SK-N-SH (cell line): ENCODE measurements around the gene SLC7A8. TPM values are rescaled to one million over a fixed set of nuclear protein-coding genes. Genes with fewer than 3 reads are reported as not detected.

Source experiments
- CTCF ChIA-PET: fragments of 300-600, 350-600 bp; formaldehyde crosslinking; extraction: SDS; loops from one replicate; lab custom pipeline; 2021; lab: Yijun Ruan, JAX
- POLR2A ChIA-PET: fragments of 350-600 bp; sonication (Branson Sonifier 250); formaldehyde crosslinking; extraction: SDS; loops from one replicate; lab custom pipeline; 2020; ENCODE audit warnings: antibody characterized with exemption, inconsistent platforms; lab: Yijun Ruan, JAX
- DNase-seq: peaks from one replicate; pipeline ENCODE4 v3.0.0; 2012
- H2AFZ ChIP-seq: fragments of 200-600 bp; sonication (generic); 2 replicates; pipeline ENCODE4 v1.8.1; 2016; ENCODE audit warnings: antibody characterized with exemption, mild to moderate bottlenecking, low read depth
- H3F3A ChIP-seq: fragments of 200-600 bp; sonication (generic); replicated peaks from 2 replicates; pipeline ENCODE3; 2016; ENCODE audit warnings: antibody characterized with exemption, mild to moderate bottlenecking; ENCODE audit not compliant: insufficient read depth
- H3K27ac ChIP-seq, 2 experiments: fragments of 200-500 bp in 1 of 2; fragments of 200-600 bp in 1 of 2; sonication (Bioruptor generic) in 1 of 2; sonication (generic), shearing (Covaris generic) in 1 of 2; 2 replicates each; pipeline versions ENCODE4 v1.5.1 to v1.6.1; 2014 to 2016; ENCODE audit warnings: low read depth in 2 of 2, inconsistent platforms in 1 of 2, low read length in 1 of 2, mild to moderate bottlenecking in 1 of 2, mixed read lengths in 1 of 2
- H3K27me3 ChIP-seq: fragments of 200-600 bp; sonication (generic), shearing (Covaris generic); 2 replicates; pipeline ENCODE4 v1.6.1; 2016; ENCODE audit warnings: mixed run types; ENCODE audit not compliant: insufficient read depth
- H3K36me3 ChIP-seq, 2 experiments: fragments of 200-500 bp in 1 of 2; fragments of 200-600 bp in 1 of 2; sonication (Bioruptor generic) in 1 of 2; sonication (generic) in 1 of 2; replicated peaks in 1 of 2; 2 replicates each; pipeline versions ENCODE3 to v1.5.1; 2014 to 2016; ENCODE audit warnings: low read length in 1 of 2, mild to moderate bottlenecking in 1 of 2; ENCODE audit not compliant: insufficient read depth in 2 of 2, control insufficient read depth in 1 of 2
- H3K4me1 ChIP-seq, 2 experiments: fragments of 200-500 bp in 1 of 2; fragments of 200-600 bp in 1 of 2; sonication (Bioruptor generic) in 1 of 2; sonication (generic), shearing (Covaris generic) in 1 of 2; 2 replicates each; pipeline versions ENCODE4 v1.5.1 to v1.6.1; 2014 to 2016; ENCODE audit warnings: low read depth in 1 of 2, low read length in 1 of 2, mixed run types in 1 of 2; ENCODE audit not compliant: insufficient read depth in 2 of 2, control insufficient read depth in 1 of 2
- H3K4me2 ChIP-seq: fragments of 200-600 bp; sonication (generic), shearing (Covaris generic); 2 replicates; pipeline ENCODE4 v1.6.1; 2017; ENCODE audit warnings: mixed run types
- H3K4me3 ChIP-seq, 2 experiments: fragments of 200-500 bp in 1 of 2; fragments of 200-600 bp in 1 of 2; sonication (Bioruptor generic) in 1 of 2; sonication (generic), shearing (Covaris generic) in 1 of 2; 2 replicates each; pipeline versions ENCODE4 v1.5.1 to v1.8.1; 2014 to 2016; ENCODE audit warnings: low read depth in 2 of 2, inconsistent platforms in 1 of 2, low read length in 1 of 2, mild to moderate bottlenecking in 1 of 2, mixed read lengths in 1 of 2, moderate library complexity in 1 of 2
- H3K79me2 ChIP-seq: fragments of 200-600 bp; sonication (generic); 2 replicates; pipeline ENCODE4 v1.8.1; 2017; ENCODE audit warnings: mild to moderate bottlenecking; ENCODE audit not compliant: insufficient read depth
- H3K9ac ChIP-seq: fragments of 200-600 bp; sonication (generic); 2 replicates; pipeline ENCODE4 v1.6.1; 2017; ENCODE audit warnings: mixed run types
- H3K9me2 ChIP-seq: fragments of 200-600 bp; sonication (generic); 2 replicates; pipeline ENCODE4 v1.6.1; 2017; ENCODE audit warnings: mixed run types
- H3K9me3 ChIP-seq: fragments of 200-600 bp; sonication (generic); 2 replicates; pipeline ENCODE4 v1.6.1; 2017; ENCODE audit warnings: mixed run types, mild to moderate bottlenecking, moderate library complexity
- H4K20me1 ChIP-seq: fragments of 200-600 bp; sonication (generic); 2 replicates; pipeline ENCODE4 v1.6.1; 2017; ENCODE audit warnings: mild to moderate bottlenecking, mixed run types; ENCODE audit not compliant: insufficient read depth
- CHD2 ChIP-seq: fragments of 150-350 bp; IDR thresholded peaks from 2 replicates; pipeline ENCODE4 v1.6.1; 2018; ENCODE audit warnings: low read length; ENCODE audit not compliant: partially characterized antibody
- CTCF ChIP-seq: fragments of 200-600 bp; sonication (generic); IDR thresholded peaks from 2 replicates; pipeline ENCODE4 v1.6.1; 2017; ENCODE audit warnings: antibody characterized with exemption, mild to moderate bottlenecking, moderate library complexity
- EZH2phosphoT487 ChIP-seq: fragments of 200-600 bp; sonication (generic); IDR thresholded peaks from 2 replicates; pipeline ENCODE4 v1.6.1; 2017; ENCODE audit warnings: low read depth, mixed run types, mild to moderate bottlenecking, antibody characterized with exemption, moderate library complexity, borderline replicate concordance
- GATA2 ChIP-seq: sonication (generic); formaldehyde crosslinking; IDR thresholded peaks from 2 replicates; pipeline ENCODE4 v1.5.0; 2020; ENCODE audit warnings: mild to moderate bottlenecking, missing genetic modification reagents
- IRF3 ChIP-seq: fragments of 150-350 bp; IDR thresholded peaks from 2 replicates; pipeline ENCODE4 v1.6.1; 2016; ENCODE audit warnings: mild to moderate bottlenecking, low read depth, low read length
- MEF2A ChIP-seq: IDR thresholded peaks from 2 replicates; pipeline ENCODE4 v1.4.0; 2012; ENCODE audit warnings: low read depth, borderline replicate concordance
- MXI1 ChIP-seq: IDR thresholded peaks from 2 replicates; pipeline ENCODE4 v1.6.1; 2012; ENCODE audit warnings: mild to moderate bottlenecking, low read depth, low read length, improper control_type of control experiment
- NRF1 ChIP-seq: IDR thresholded peaks from 2 replicates; pipeline ENCODE4 v1.6.1; 2012; ENCODE audit warnings: low read depth, mild to moderate bottlenecking, low read length
- PBX3 ChIP-seq: IDR thresholded peaks from 2 replicates; pipeline ENCODE4; 2012
- REST ChIP-seq: IDR thresholded peaks from 2 replicates; pipeline ENCODE4 v1.6.1; 2012; ENCODE audit warnings: mild to moderate bottlenecking, low read depth, low read length, moderate library complexity
- RXRA ChIP-seq: IDR thresholded peaks from 2 replicates; pipeline ENCODE4 v1.4.0; 2012; ENCODE audit warnings: low read depth, mild to moderate bottlenecking, borderline replicate concordance
- SIN3A ChIP-seq: IDR thresholded peaks from 2 replicates; pipeline ENCODE4 v1.6.1; 2012; ENCODE audit warnings: low read depth, mild to moderate bottlenecking, low read length, moderate library complexity, borderline replicate concordance
- SMC3 ChIP-seq: IDR thresholded peaks from 2 replicates; pipeline ENCODE4 v1.6.1; 2012; ENCODE audit warnings: low read depth, low read length, improper control_type of control experiment
- TCF12 ChIP-seq: IDR thresholded peaks from 2 replicates; pipeline ENCODE4 v1.4.0; 2012
- YY1 ChIP-seq: IDR thresholded peaks from 2 replicates; pipeline ENCODE4 v1.4.0; 2012; ENCODE audit warnings: low read depth, mild to moderate bottlenecking
- WGBS: methylation state at CpG from one replicate; pipeline ENCODE4 v1.1.6; 2017; ENCODE audit warnings: low lambda C conversion rate; 5-methylcytosine and 5-hydroxymethylcytosine counted together
- polyA plus RNA-seq, 3 experiments: library from polyadenylated mRNA; depleted of rRNA; stranded (reverse); fragments of >200 nt; gene quantifications; 2 replicates each; pipeline ENCODE4 v1.2.3, GENCODE V29; 2012

The SLC7A8 gene
- polyA plus RNA-seq, 1 of the 3 experiments (the other 2 are of a cell fraction), result 1.4 TPM

- CTCF ChIA-PET, result interaction anchor here (1.0 to 4.8 kb wide), 4 partner anchors 20 to 211 kb away, joined by 4 to 24 read pairs (median 7); no protein-coding TSS in a partner anchor
- H3K4me3 ChIP-seq, result no peak overlapping the region
- H3K79me2 ChIP-seq, result no peaks in the 10 kb centered on the region
- WGBS, result 14% methylated on average over 3 of the region's 3 CpGs
- POLR2A ChIA-PET, result no interaction called here
- H3K4me2 ChIP-seq, result no peak overlapping the region
- no peaks in the 10 kb centered on the region for H4K20me1 ChIP-seq
- H2AFZ ChIP-seq, result no peak overlapping the region
- TF ChIP-seq MXI1, result no peak
- TF ChIP-seq EZH2phosphoT487, result no peak
- no peak for TF ChIP-seq CTCF
- TF ChIP-seq GATA2 (CRISPR knock-in tag), result no peak
- no peak for TF ChIP-seq TCF12
- TF ChIP-seq MEF2A, result no peak
- no peaks in the 10 kb centered on the region for H3K4me1 ChIP-seq
- no peaks in the 10 kb centered on the region for H3K9me3 ChIP-seq
- H3K9me2 ChIP-seq, result no peaks in the 10 kb centered on the region
- H3K36me3 ChIP-seq, result no peaks in the 10 kb centered on the region
- no peak for DNase-seq
- H3K27ac ChIP-seq, result no peak overlapping the region
- no peak overlapping the region for H3K9ac ChIP-seq
- no peaks in the 10 kb centered on the region for H3F3A ChIP-seq
- peaks cover 47% of the 10 kb centered on the region; the same call in 1 of the 2 replicates for H3K27me3 ChIP-seq
Measured at GRCh38 chr14:23206422-23207145, 23.1 kb upstream of the SLC7A8 start.

GRCh38 chr14:23202001-23202400 is 18.5 kb upstream of the SLC7A8 start:
- WGBS, result 25% methylated on average over 7 of the region's 7 CpGs
- CTCF ChIA-PET, result interaction anchor here (0.9 kb wide), 1 partner anchor 13 kb away, joined by 3 read pairs; no protein-coding TSS in a partner anchor
- Histone ChIP-seq H4K20me1 (no peaks in the 10 kb centered on the region), H3K27me3 (peaks cover 46% of the 10 kb centered on the region; the same call in 1 of the 2 replicates), H3K79me2 (no peaks in the 10 kb centered on the region), H3K4me1 (no peaks in the 10 kb centered on the region), H3K36me3 (no peaks in the 10 kb centered on the region), H3K4me2 (no peak overlapping the region), H3K9ac (no peak overlapping the region), H3K9me3 (no peaks in the 10 kb centered on the region), H3K27ac (no peak overlapping the region), H3F3A (no peaks in the 10 kb centered on the region), H2AFZ (no peak overlapping the region), H3K4me3 (no peak overlapping the region), H3K9me2 (no peaks in the 10 kb centered on the region)
- DNase-seq, result no peak
- POLR2A ChIA-PET, result interaction anchor here (0.6 kb wide), 1 partner anchor 121 kb away, joined by 3 read pairs; no protein-coding TSS in a partner anchor
- TF ChIP-seq MEF2A (no peak), RXRA (no peak), SIN3A (no peak), YY1 (no peak), IRF3 (no peak), CHD2 (no peak), PBX3 (no peak), NRF1 (no peak), REST (no peak), SMC3 (no peak), CTCF (no peak)
